ENCODE results near the gene DONSON.

Gene DONSON

GRCh38 chr21:33557447-33557846, 31.0 kb downstream of the DONSON start:
- no peak overlapping the region for H2AFZ ChIP-seq (ENCODE audit: low read depth, low read length, severe bottlenecking)
- no peak overlapping the region for H3K9ac ChIP-seq (ENCODE audit: low read length)
- H3K9me2 ChIP-seq (replicated peaks; ENCODE audit: insufficient read depth, low read length), result no peaks in the 10 kb centered on the region
- TF ChIP-seq CTCF (IDR thresholded peaks at IDR 0.05; ENCODE audit: insufficient read depth, low read length, poor library complexity, severe bottlenecking), result no peak
- TF ChIP-seq EZH2phosphoT487 (conservative IDR thresholded peaks at IDR 0.05; ENCODE audit: low read length), result no peak
- no peaks in the 10 kb centered on the region for H3K9me3 ChIP-seq (ENCODE audit: insufficient read depth, low read length)
- H3F3A ChIP-seq (ENCODE audit: insufficient read depth), result peaks cover 29% of the 10 kb centered on the region; the same call in 1 of the 2 replicates
- H3K4me2 ChIP-seq (ENCODE audit: low read depth, low read length, poor library complexity, severe bottlenecking), result no peak overlapping the region
- H3K4me3 ChIP-seq (ENCODE audit: insufficient read depth, low read length, poor library complexity, severe bottlenecking), result no peak overlapping the region
- peaks cover 86% of the 10 kb centered on the region for H3K79me2 ChIP-seq (ENCODE audit: insufficient read depth, low read length)
- no peak overlapping the region for H3K27ac ChIP-seq (ENCODE audit: low read depth, low read length)
- peaks cover 89% of the 10 kb centered on the region for H3K36me3 ChIP-seq (ENCODE audit: low read length)
- no peaks in the 10 kb centered on the region for H3K27me3 ChIP-seq (ENCODE audit: low read length)
- peaks cover 67% of the 10 kb centered on the region for H4K20me1 ChIP-seq (ENCODE audit: low read depth, low read length)

GRCh38 chr21:33554982-33555344, 33.5 kb downstream of the DONSON start:
- no peaks in the 10 kb centered on the region for H3K9me2 ChIP-seq (replicated peaks; ENCODE audit: insufficient read depth, low read length)

GRCh38 chr21:33554236-33554981, 34.1 kb downstream of the DONSON start:
- TF ChIP-seq EZH2phosphoT487 (conservative IDR thresholded peaks at IDR 0.05; ENCODE audit: low read length), result no peak
- no peak for TF ChIP-seq CTCF (IDR thresholded peaks at IDR 0.05; ENCODE audit: insufficient read depth, low read length, poor library complexity, severe bottlenecking)
- Histone ChIP-seq H3K4me3 (ENCODE audit: insufficient read depth, low read length, poor library complexity, severe bottlenecking) (no peak overlapping the region), H4K20me1 (ENCODE audit: low read depth, low read length) (peaks cover 68% of the 10 kb centered on the region), H3K9ac (ENCODE audit: low read length) (no peak overlapping the region), H3K27me3 (ENCODE audit: low read length) (no peaks in the 10 kb centered on the region), H3K36me3 (ENCODE audit: low read length) (peaks cover 77% of the 10 kb centered on the region), H3F3A (ENCODE audit: insufficient read depth) (peaks cover 11% of the 10 kb centered on the region; the same call in 1 of the 2 replicates), H3K9me2 (replicated peaks; ENCODE audit: insufficient read depth, low read length) (no peaks in the 10 kb centered on the region), H3K27ac (ENCODE audit: low read depth, low read length) (no peak overlapping the region), H3K79me2 (ENCODE audit: insufficient read depth, low read length) (peaks cover 98% of the 10 kb centered on the region), H3K4me2 (ENCODE audit: low read depth, low read length, poor library complexity, severe bottlenecking) (no peak overlapping the region), H2AFZ (ENCODE audit: low read depth, low read length, severe bottlenecking) (no peak overlapping the region), H3K9me3 (ENCODE audit: insufficient read depth, low read length) (no peaks in the 10 kb centered on the region)

More at GRCh38 chr21:33554982-33555344, 33.5 kb downstream of the DONSON start:
- Histone ChIP-seq H4K20me1 (ENCODE audit: low read depth, low read length) (peaks cover 69% of the 10 kb centered on the region), H3K79me2 (ENCODE audit: insufficient read depth, low read length) (peaks cover 98% of the 10 kb centered on the region), H3K4me2 (ENCODE audit: low read depth, low read length, poor library complexity, severe bottlenecking) (no peak overlapping the region), H3K27ac (ENCODE audit: low read depth, low read length) (no peak overlapping the region), H3K9me3 (ENCODE audit: insufficient read depth, low read length) (no peaks in the 10 kb centered on the region), H3F3A (ENCODE audit: insufficient read depth) (peaks cover 11% of the 10 kb centered on the region; the same call in 1 of the 2 replicates), H3K9ac (ENCODE audit: low read length) (no peak overlapping the region), H3K4me3 (ENCODE audit: insufficient read depth, low read length, poor library complexity, severe bottlenecking) (no peak overlapping the region), H3K27me3 (ENCODE audit: low read length) (no peaks in the 10 kb centered on the region), H3K36me3 (ENCODE audit: low read length) (peaks cover 77% of the 10 kb centered on the region), H2AFZ (ENCODE audit: low read depth, low read length, severe bottlenecking) (no peak overlapping the region)
- TF ChIP-seq EZH2phosphoT487 (conservative IDR thresholded peaks at IDR 0.05; ENCODE audit: low read length), result no peak
- TF ChIP-seq CTCF (IDR thresholded peaks at IDR 0.05; ENCODE audit: insufficient read depth, low read length, poor library complexity, severe bottlenecking), result no peak
